VCaP (cell line): ENCODE data around the gene UBR7.
A peak's percentile ranks its signal among the peaks of the same experiment; 100 is the strongest.

ENCODE experiments used
- H3K27ac ChIP-seq: fragments of 450-650 bp; 2 replicates; pipeline ENCODE4 v1.5.1; 2017
- TF ChIP-seq, protein P1 (sequence below): fragments of 450-650 bp; conservative IDR thresholded peaks from 2 replicates; pipeline ENCODE4 v1.5.1; 2017; ENCODE audit warnings: mild to moderate bottlenecking, moderate library complexity

Gene UBR7

DNA sequence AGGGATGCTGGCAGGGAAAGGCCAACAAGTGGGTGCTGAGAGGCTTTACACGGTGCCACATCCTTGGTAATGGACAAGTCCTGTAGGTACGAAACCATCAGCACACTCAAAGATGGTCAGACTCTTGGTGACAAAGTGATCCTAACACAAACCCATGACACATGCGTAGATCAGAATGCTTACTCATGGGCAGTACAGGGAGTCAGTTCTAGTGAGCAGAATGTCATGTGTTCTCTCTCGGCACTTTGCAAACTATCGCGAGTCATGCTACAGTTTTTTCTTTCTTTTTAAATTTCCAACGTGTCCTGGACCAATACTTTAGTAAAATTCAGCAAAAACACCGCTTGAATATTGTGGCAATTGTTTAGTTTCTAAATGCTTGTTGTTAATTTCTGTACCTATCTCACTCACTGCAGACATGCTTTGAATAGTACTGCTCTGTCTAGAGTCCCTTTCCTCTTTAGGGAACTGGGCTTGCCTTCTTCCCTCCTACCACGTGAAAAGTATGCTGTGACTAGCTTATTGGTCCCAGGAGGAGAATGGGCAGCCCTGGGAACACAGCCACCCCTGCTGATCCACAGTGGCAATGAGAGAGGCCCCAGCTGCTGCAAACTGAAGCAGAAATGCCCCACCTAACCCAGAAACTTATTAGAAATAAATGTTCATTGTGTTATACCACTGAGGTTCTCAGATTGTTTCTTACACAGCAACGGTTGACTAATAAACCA, 62.4 kb downstream of the UBR7 start:
- no peak overlapping the region for H3K27ac ChIP-seq
- TF ChIP-seq, protein P1, sequence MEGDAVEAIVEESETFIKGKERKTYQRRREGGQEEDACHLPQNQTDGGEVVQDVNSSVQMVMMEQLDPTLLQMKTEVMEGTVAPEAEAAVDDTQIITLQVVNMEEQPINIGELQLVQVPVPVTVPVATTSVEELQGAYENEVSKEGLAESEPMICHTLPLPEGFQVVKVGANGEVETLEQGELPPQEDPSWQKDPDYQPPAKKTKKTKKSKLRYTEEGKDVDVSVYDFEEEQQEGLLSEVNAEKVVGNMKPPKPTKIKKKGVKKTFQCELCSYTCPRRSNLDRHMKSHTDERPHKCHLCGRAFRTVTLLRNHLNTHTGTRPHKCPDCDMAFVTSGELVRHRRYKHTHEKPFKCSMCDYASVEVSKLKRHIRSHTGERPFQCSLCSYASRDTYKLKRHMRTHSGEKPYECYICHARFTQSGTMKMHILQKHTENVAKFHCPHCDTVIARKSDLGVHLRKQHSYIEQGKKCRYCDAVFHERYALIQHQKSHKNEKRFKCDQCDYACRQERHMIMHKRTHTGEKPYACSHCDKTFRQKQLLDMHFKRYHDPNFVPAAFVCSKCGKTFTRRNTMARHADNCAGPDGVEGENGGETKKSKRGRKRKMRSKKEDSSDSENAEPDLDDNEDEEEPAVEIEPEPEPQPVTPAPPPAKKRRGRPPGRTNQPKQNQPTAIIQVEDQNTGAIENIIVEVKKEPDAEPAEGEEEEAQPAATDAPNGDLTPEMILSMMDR, result no peak

DNA sequence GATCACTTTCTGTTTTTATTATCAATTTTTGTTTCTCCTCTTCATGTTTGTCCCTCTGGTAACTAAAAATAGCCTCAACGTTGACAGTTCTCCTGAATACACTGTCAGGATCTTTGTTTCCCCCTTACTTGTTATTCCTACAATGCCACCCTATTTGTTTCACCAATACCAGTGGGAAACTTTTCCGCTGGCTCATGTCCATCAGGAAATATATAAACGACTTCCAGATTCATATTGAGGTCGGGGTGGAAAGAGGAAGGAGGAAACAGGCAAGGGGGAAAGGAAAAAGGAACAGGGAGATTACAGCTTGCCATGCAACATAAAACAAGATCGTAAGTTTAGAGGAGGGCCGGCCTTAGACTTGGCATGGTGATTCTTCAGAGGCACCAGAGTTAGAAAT, 64.1 kb downstream of the UBR7 start:
- TF ChIP-seq, protein P1, result no peak
- peak overlapping the region; percentile 15; the same call in 1 of the 2 replicates for H3K27ac ChIP-seq

DNA sequence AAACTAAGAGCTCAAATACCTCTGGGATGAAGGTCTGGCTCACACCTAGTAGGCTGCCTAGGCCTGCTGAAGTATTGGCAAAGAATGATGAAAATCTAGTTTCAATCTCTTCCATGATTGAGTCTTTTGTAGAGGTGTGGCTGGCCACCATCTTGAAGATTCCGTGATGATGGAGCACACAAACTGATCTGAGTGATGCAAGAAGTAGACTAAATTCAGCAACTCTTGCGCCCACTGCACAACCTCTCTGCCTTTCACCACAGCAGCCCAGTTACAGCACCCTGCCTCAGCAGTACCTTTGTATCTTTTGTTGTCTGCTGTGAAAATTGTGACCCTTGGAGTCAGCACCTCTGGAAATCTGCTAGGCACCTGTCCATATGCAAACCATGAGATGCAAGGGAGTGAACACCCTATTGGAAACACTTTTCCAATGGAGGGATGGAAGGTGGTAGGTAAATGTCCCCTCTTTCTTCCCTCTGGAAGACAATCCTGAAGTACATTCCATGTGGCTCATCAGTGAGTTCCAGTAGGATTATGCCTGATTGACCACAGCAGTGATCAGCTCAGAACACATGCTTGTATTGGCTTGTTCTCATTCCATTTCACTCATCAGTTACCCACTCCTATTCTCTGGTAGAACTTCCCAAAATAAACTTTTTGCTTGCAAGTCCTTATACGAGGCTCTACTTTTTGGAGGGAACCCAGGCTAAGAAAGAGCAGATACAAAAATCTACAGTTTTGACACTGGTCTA, 67.2 kb downstream of the UBR7 start:
- no peak overlapping the region for H3K27ac ChIP-seq
- TF ChIP-seq, protein P1, result no peak

DNA sequence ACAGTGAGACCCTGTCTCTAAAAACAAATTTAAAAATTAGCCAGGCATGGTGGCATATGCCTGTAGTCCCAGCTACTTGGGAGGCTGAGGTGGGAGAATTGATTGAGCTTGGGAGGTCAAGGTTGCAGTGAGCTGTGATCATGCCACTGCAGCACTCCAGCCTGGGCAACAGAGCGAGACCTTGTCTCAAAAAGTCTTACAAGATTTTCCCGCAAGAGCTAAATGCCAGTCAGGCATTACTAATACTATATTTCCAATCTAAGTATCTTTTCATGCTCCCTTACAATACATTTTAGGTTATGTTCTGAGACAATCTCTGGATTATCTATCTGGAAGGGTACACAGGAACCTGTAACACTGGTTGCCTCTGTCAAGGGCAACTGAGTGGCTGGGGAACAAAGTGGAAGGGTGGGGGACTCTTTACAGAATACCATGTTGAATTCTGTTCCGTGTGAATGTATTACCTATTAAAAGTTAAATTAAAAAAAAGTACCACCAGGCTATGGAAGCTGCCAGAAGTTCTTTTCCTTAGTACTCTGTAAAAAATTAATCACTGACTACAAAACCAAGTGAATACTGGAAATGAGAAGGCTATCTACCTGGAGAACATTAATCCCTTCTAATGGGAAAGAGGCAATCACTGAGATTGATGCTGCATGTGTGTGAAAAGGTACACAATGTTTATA, 69.1 kb downstream of the UBR7 start:
- H3K27ac ChIP-seq, result no peak overlapping the region
- TF ChIP-seq, protein P1, result no peak
